K562 (cell line): ENCODE results near the gene IL6R. TPM values are rescaled to one million over a fixed set of nuclear protein-coding genes. Genes with fewer than 3 reads are reported as not detected.
A peak's percentile ranks its signal among the peaks of the same experiment; 100 is the strongest.

Experiments
- ATAC-seq: fragments of 200-7000 bp; cut with Tn5 transposase; 3 replicates; pipeline ENCODE4 v1.9.1; 2020; ENCODE audit warnings: moderate library complexity
- BruUV-seq: library from RNA; stranded (reverse); fragments of 400-500 nt; replicated peaks from 2 replicates; lab custom pipeline; 2021; lab: Mats Ljungman, UMichigan
- CTCF ChIA-PET: fragments of 300-600 bp; formaldehyde crosslinking; extraction: SDS; loops from one replicate; lab custom pipeline; 2021; ENCODE audit warnings: low intra/inter-chr PET ratio; lab: Yijun Ruan, JAX
- POLR2A ChIA-PET: fragments of 300-600, 350-650 bp; sonication (Branson Sonifier 250); formaldehyde crosslinking; extraction: SDS; loops from one replicate; lab custom pipeline; 2021; ENCODE audit warnings: antibody characterized with exemption, inconsistent platforms; lab: Yijun Ruan, JAX
- DNase-seq, 4 experiments: peaks; one replicate each; pipeline versions ENCODE4 v3.0.0 to v3.0.0-alpha.2; 2011 to 2018; ENCODE audit warnings: low spot score in 3 of 4, mixed read lengths in 3 of 4; ENCODE audit errors: extremely low read depth in 1 of 4
- FAIRE-seq: peaks from 2 replicates; lab custom pipeline; 2011; peaks lifted over from hg19 to GRCh38; lab: Jason Lieb, UNC
- H2AFZ ChIP-seq: 2 replicates; pipeline ENCODE4 v1.6.0; 2011; ENCODE audit warnings: low read depth, low read length, control low read depth, inconsistent platforms
- H3K27ac ChIP-seq: fragments of 200-600 bp; 3 replicates; pipeline ENCODE4 v1.8.0; 2011; ENCODE audit warnings: low read depth, mild to moderate bottlenecking, control low read depth, inconsistent platforms, low read length, moderate library complexity, mixed read lengths; ENCODE audit errors: extremely low read depth
- H3K27me3 ChIP-seq, 2 experiments: fragments of 300-600 bp in 1 of 2; 2 replicates in 1 of 2; 3 replicates in 1 of 2; pipeline versions ENCODE4 v1.6.0 to v1.8.0; 2011; ENCODE audit warnings: inconsistent platforms in 2 of 2, low read length in 2 of 2, mild to moderate bottlenecking in 1 of 2, mixed read lengths in 1 of 2, moderate library complexity in 1 of 2; ENCODE audit not compliant: control insufficient read depth in 2 of 2, insufficient read depth in 2 of 2
- H3K36me3 ChIP-seq: fragments of 300-600 bp; 3 replicates; pipeline ENCODE4 v1.8.0; 2011; ENCODE audit warnings: mild to moderate bottlenecking, low read length, inconsistent platforms; ENCODE audit not compliant: control insufficient read depth, insufficient read depth
- H3K4me1 ChIP-seq, 2 experiments: fragments of 200-600 bp in 1 of 2; replicated peaks in 1 of 2; 2 replicates in 1 of 2; 3 replicates in 1 of 2; pipeline versions ENCODE4 v1.5.1 to v1.8.0; 2011; ENCODE audit warnings: inconsistent platforms in 2 of 2, low read length in 2 of 2, mild to moderate bottlenecking in 1 of 2, mixed read lengths in 1 of 2, moderate library complexity in 1 of 2; ENCODE audit not compliant: control insufficient read depth in 2 of 2, insufficient read depth in 2 of 2
- H3K4me2 ChIP-seq: 2 replicates; pipeline ENCODE4 v1.6.1; 2011; ENCODE audit warnings: low read length, control low read depth, inconsistent platforms, mixed read lengths; ENCODE audit not compliant: insufficient read depth
- H3K4me3 ChIP-seq: fragments of 200-600 bp; sonication (generic), shearing (Covaris generic); 2 replicates; pipeline ENCODE4 v1.5.1; 2016; ENCODE audit warnings: control low read depth, inconsistent platforms
- H3K79me2 ChIP-seq: fragments of 200-600 bp; 3 replicates; pipeline ENCODE4 v1.8.0; 2011; ENCODE audit warnings: low read length, inconsistent platforms; ENCODE audit not compliant: control insufficient read depth, insufficient read depth
- H3K9ac ChIP-seq, 2 experiments: 2 replicates each; pipeline versions ENCODE4 v1.6.0 to v1.6.1; 2011; ENCODE audit warnings: low read depth in 2 of 2, low read length in 2 of 2, control low read depth in 1 of 2, inconsistent platforms in 1 of 2, mild to moderate bottlenecking in 1 of 2, mixed read lengths in 1 of 2; ENCODE audit not compliant: insufficient read depth in 1 of 2
- H3K9me1 ChIP-seq: one replicate; pipeline ENCODE4 v1.6.0; 2011; ENCODE audit warnings: inconsistent platforms, mild to moderate bottlenecking, low read length, moderate library complexity; ENCODE audit not compliant: control insufficient read depth, insufficient read depth
- H3K9me3 ChIP-seq: replicated peaks from 2 replicates; pipeline ENCODE4 v1.5.1; 2011; ENCODE audit warnings: low read depth, low read length, inconsistent platforms; ENCODE audit not compliant: control insufficient read depth, insufficient read depth
- H4K20me1 ChIP-seq: replicated peaks from 2 replicates; pipeline ENCODE4 v1.6.1; 2011; ENCODE audit warnings: low read length, inconsistent platforms, mixed read lengths; ENCODE audit not compliant: control insufficient read depth, insufficient read depth
- JUND ChIP-seq, 2 experiments: IDR thresholded peaks; 2 replicates in 1 of 2; 3 replicates in 1 of 2; pipeline ENCODE4 v1.6.1; 2011; ENCODE audit warnings: borderline replicate concordance in 2 of 2, low read depth in 2 of 2, low read length in 2 of 2, improper control_type of control experiment in 1 of 2, missing biosample characterization in 1 of 2, missing genetic modification characterization in 1 of 2, missing genetic modification reagents in 1 of 2
- LCOR ChIP-seq: sonication (generic); formaldehyde crosslinking; IDR thresholded peaks from 2 replicates; pipeline ENCODE4 v1.8.0; 2022; ENCODE audit warnings: mild to moderate bottlenecking, missing genetic modification reagents
- MEIS2 ChIP-seq: fragments of 450-650 bp; IDR thresholded peaks from 2 replicates; pipeline ENCODE4 v1.6.1; 2014; ENCODE audit warnings: mild to moderate bottlenecking; ENCODE audit not compliant: partially characterized antibody
- PRPF4 ChIP-seq: fragments of 200-400 bp; formaldehyde crosslinking; IDR thresholded peaks from one replicate; pipeline ENCODE4 v1.6.1; 2017; ENCODE audit warnings: low read length, low read depth, mild to moderate bottlenecking; ENCODE audit not compliant: insufficient read depth, poor library complexity, severe bottlenecking
- SMAD2 ChIP-seq: fragments of 150-350 bp; IDR thresholded peaks from 2 replicates; pipeline ENCODE4 v1.6.1; 2014; ENCODE audit warnings: low read depth, mild to moderate bottlenecking, low read length
- TCF7L2 ChIP-seq: fragments of 150-350 bp; IDR thresholded peaks from 2 replicates; pipeline ENCODE4 v1.6.1; 2016; ENCODE audit warnings: low read depth, mild to moderate bottlenecking, low read length, moderate library complexity
- ZNF197 ChIP-seq: fragments of 200-800 bp; sonication (Bioruptor generic); IDR thresholded peaks from 2 replicates; pipeline ENCODE4 v1.6.1; 2016; ENCODE audit warnings: low read depth, missing genetic modification characterization, missing compliant biosample characterization
- ZNF324 ChIP-seq: fragments of 250-450 bp; sonication (Bioruptor Pico); IDR thresholded peaks from 2 replicates; pipeline ENCODE4 v1.4.0; 2020; ENCODE audit warnings: mild to moderate bottlenecking
- WGBS: fragments of 100-300 bp; shearing (Covaris generic); methylation state at CpG from one replicate; pipeline ENCODE4 v1.1.6; 2016; ENCODE audit warnings: low coverage, mixed read lengths; ENCODE audit not compliant: insufficient coverage; ENCODE audit errors: missing lambda C conversion rate; 5-methylcytosine and 5-hydroxymethylcytosine counted together
- in situ Hi-C: fragments of 300-500 bp; cut with MboI; formaldehyde crosslinking; loops from 4 replicates; pipeline ENCODE4 v1.15.0; 2018; ENCODE audit warnings: inconsistent platforms, mixed read lengths
- intact Hi-C: fragments of 100-400 bp; cut with micrococcal nuclease; formaldehyde crosslinking; loops from 2 replicates; pipeline ENCODE4 v1.14.2; 2022
- polyA plus RNA-seq, 8 experiments: library from polyadenylated mRNA; depleted of rRNA in 4 of 8; stranded (reverse) in 5 of 8; unstranded in 3 of 8; fragments of >200 nt; fragmentation: Nextera tagmentation in 2 of 8; fragmentation: Illumina TruSeq in 1 of 8; extraction: Ambion mirVana in 2 of 8; extraction: Trizol in 1 of 8; gene quantifications; 2 replicates each; pipeline versions ENCODE4 v1.2.1 to v1.2.3, GENCODE V29; 2011 to 2014; ENCODE audit warnings: inconsistent platforms in 1 of 8, missing spikeins in 1 of 8
- total RNA-seq, 7 experiments: library from RNA; depleted of rRNA in 6 of 7; stranded (reverse); fragments of >200 nt in 6 of 7; fragmentation: Illumina TruSeq in 2 of 7; extraction: Trizol in 2 of 7; gene quantifications; 2 replicates each; pipeline versions ENCODE4 v1.2.1 to v1.2.3, GENCODE V29; 2011 to 2021; ENCODE audit warnings: low replicate concordance in 1 of 7
- TF ChIP-seq, protein P1 (sequence below): sonication (generic); formaldehyde crosslinking; IDR thresholded peaks from 2 replicates; pipeline ENCODE4 v1.8.1; 2022; ENCODE audit warnings: missing genetic modification reagents
- TF ChIP-seq, protein P2 (sequence below): fragments of 450-650 bp; IDR thresholded peaks from 2 replicates; pipeline ENCODE4 v1.6.1; 2017; ENCODE audit warnings: antibody characterized with exemption
- TF ChIP-seq, protein P3 (sequence below): sonication (generic); formaldehyde crosslinking; IDR thresholded peaks from 2 replicates; pipeline ENCODE4 v1.8.1; 2023; ENCODE audit warnings: mild to moderate bottlenecking, missing genetic modification reagents, moderate library complexity
- TF ChIP-seq, protein P4 (sequence below): sonication (generic); formaldehyde crosslinking; IDR thresholded peaks from 2 replicates; pipeline ENCODE4 v1.8.1; 2023; ENCODE audit warnings: mild to moderate bottlenecking, missing genetic modification reagents

The IL6R gene
- total and polyA plus RNA-seq, 9 of the 15 experiments (the other 6 are each of a cell fraction or from before 2014, with no cell fraction given), result 0.05 to 1.1 (median 0.11) TPM; not detected in 2

DNA sequence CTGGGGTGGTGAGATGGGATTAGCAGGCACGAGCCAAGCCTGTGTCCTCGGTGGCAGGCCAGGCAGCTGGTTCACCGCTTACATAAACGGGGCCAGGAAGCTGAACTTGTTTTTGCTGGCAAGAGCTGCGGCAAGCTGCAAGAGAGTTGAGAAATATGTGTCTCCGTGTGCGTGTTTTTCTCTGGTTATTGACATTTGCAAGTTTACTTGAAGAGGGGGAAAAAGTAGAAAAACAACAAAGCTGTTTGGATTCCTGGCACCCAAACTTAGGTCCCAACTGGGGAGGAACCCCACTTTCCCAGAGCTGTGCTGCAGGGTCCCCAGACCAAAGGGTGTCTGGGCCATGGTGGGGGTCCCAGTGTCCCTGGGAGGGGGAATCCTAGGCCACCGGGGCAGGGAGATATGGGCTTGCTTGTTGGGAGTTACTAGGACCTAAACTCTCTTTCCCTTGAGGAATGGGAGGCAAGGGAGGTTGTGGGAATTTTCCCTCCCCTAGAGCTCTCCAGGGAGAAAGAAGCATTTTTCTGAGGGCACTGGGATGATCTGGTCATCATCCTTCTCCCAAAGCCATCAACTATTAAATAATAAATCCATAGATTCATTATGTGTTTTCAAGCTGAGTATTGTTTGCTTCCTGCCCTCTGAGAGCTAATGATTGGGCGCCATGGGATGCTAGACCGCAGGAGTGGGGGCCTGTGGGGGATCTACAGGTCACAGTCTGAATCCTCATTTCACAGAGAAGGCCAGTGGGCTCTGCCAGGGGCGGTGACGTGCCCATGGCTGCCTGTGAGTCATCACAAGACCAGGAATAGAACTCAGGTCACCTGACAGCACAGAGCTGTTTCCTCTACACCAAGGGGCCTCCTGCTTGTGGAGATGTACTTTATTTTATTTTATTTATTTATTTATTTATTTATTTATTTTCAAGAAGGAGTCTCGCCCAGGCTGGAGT lies 14.8 kb downstream of the IL6R start:
- H3K27ac ChIP-seq, result no peak overlapping the region
- H3K27me3 ChIP-seq, result peaks cover 16 to 55% of the 10 kb centered on the region in 2 experiments; a peak in 4 of 5 replicates
- intact Hi-C loops, result no loop called here
- H3K4me3 ChIP-seq, result no peak overlapping the region
- no peaks in the 10 kb centered on the region for H3K9me3 ChIP-seq
- no peak overlapping the region for H3K4me2 ChIP-seq
- H3K4me1 ChIP-seq, result peaks cover 0 to 8% of the 10 kb centered on the region in 2 experiments; a peak in 2 of 5 replicates
- no peaks in the 10 kb centered on the region for H4K20me1 ChIP-seq
- POLR2A ChIA-PET, result interaction anchor here (0.6 to 1.6 kb wide), 4 partner anchors 10 to 328 kb away, joined by 3 to 8 read pairs (median 4); no protein-coding TSS in a partner anchor
- in situ Hi-C loops, result no loop called here
- no peaks in the 10 kb centered on the region for H3K79me2 ChIP-seq
- ATAC-seq (no peak), DNase-seq (no peak), FAIRE-seq (no peak)
- H3K9ac ChIP-seq, result peak overlapping the region in 1 of 2 experiments; percentile 30; a peak in 1 of 4 replicates
- H2AFZ ChIP-seq, result no peak overlapping the region
- no peaks in the 10 kb centered on the region for H3K9me1 ChIP-seq
- WGBS, result 4% methylated on average over 13 of the region's 13 CpGs
- H3K36me3 ChIP-seq, result no peaks in the 10 kb centered on the region
- CTCF ChIA-PET, result no interaction called here
- BruUV-seq, result no TSS peak
- TF ChIP-seq SMAD2, result no peak
- no peak for TF ChIP-seq TCF7L2
- TF ChIP-seq, protein P1, sequence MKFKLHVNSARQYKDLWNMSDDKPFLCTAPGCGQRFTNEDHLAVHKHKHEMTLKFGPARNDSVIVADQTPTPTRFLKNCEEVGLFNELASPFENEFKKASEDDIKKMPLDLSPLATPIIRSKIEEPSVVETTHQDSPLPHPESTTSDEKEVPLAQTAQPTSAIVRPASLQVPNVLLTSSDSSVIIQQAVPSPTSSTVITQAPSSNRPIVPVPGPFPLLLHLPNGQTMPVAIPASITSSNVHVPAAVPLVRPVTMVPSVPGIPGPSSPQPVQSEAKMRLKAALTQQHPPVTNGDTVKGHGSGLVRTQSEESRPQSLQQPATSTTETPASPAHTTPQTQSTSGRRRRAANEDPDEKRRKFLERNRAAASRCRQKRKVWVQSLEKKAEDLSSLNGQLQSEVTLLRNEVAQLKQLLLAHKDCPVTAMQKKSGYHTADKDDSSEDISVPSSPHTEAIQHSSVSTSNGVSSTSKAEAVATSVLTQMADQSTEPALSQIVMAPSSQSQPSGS (CRISPR knock-in tag), result no peak
- TF ChIP-seq, protein P2, sequence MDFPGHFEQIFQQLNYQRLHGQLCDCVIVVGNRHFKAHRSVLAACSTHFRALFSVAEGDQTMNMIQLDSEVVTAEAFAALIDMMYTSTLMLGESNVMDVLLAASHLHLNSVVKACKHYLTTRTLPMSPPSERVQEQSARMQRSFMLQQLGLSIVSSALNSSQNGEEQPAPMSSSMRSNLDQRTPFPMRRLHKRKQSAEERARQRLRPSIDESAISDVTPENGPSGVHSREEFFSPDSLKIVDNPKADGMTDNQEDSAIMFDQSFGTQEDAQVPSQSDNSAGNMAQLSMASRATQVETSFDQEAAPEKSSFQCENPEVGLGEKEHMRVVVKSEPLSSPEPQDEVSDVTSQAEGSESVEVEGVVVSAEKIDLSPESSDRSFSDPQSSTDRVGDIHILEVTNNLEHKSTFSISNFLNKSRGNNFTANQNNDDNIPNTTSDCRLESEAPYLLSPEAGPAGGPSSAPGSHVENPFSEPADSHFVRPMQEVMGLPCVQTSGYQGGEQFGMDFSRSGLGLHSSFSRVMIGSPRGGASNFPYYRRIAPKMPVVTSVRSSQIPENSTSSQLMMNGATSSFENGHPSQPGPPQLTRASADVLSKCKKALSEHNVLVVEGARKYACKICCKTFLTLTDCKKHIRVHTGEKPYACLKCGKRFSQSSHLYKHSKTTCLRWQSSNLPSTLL, result no peak
- no peak for TF ChIP-seq LCOR
- TF ChIP-seq, protein P3, sequence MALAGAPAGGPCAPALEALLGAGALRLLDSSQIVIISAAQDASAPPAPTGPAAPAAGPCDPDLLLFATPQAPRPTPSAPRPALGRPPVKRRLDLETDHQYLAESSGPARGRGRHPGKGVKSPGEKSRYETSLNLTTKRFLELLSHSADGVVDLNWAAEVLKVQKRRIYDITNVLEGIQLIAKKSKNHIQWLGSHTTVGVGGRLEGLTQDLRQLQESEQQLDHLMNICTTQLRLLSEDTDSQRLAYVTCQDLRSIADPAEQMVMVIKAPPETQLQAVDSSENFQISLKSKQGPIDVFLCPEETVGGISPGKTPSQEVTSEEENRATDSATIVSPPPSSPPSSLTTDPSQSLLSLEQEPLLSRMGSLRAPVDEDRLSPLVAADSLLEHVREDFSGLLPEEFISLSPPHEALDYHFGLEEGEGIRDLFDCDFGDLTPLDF (CRISPR knock-in tag), result no peak
- TF ChIP-seq ZNF324 (CRISPR knock-in tag), result no peak
- peak; percentile 38; the same call in 1 of the 2 replicates for TF ChIP-seq JUND (IDR thresholded peaks at IDR 0.05; ENCODE audit: borderline replicate concordance, low read depth, low read length)
- TF ChIP-seq JUND (tag; IDR thresholded peaks at IDR 0.05; ENCODE audit: borderline replicate concordance, low read depth, low read length), result no peak
- TF ChIP-seq PRPF4, result no peak
- TF ChIP-seq ZNF197 (CRISPR knock-in tag), result no peak
- no peak for TF ChIP-seq MEIS2
- TF ChIP-seq, protein P4, sequence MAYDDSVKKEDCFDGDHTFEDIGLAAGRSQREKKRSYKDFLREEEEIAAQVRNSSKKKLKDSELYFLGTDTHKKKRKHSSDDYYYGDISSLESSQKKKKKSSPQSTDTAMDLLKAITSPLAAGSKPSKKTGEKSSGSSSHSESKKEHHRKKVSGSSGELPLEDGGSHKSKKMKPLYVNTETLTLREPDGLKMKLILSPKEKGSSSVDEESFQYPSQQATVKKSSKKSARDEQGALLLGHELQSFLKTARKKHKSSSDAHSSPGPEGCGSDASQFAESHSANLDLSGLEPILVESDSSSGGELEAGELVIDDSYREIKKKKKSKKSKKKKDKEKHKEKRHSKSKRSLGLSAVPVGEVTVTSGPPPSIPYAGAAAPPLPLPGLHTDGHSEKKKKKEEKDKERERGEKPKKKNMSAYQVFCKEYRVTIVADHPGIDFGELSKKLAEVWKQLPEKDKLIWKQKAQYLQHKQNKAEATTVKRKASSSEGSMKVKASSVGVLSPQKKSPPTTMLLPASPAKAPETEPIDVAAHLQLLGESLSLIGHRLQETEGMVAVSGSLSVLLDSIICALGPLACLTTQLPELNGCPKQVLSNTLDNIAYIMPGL, result no peak
